ENCODE data around the gene COL7A1.

COL7A1 gene

DNA sequence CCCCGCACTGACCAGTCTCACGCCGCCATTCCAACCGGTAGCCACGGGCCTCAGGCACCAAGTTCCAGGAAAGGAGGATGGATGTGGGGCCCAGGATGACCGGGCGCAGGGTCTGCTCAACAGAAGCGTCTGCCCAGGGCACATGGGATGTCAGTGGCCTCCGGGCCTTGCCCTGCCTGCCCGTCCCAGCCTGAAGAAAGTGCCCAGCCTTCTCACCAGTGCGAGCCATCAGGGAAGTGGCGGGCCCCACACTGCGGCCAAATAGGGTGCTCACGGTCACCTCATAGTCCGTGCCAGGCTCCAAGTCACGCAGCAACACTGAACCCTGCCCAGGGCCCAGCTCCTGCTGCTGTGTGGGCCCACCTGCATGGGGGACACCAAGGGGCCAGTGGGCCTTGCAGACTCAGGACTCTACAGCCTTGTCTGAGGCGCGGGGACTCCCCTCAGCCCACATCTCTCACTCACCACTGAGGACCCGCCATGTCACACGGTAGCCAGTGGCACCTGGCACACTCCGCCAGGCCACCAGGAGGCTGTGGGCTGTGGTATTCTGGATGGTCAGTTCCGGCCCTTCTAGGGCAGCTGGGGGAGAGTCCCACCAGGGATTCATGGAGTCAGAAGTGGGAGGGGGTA is 3.1 kb downstream of the COL7A1 start:
- peaks cover 4% of the 10 kb centered on the region for H3K36me3 Mint-ChIP-seq (ENCODE audit: low read depth)
- H3K27ac Mint-ChIP-seq, result no peak overlapping the region
- TF ChIP-seq, protein P1, sequence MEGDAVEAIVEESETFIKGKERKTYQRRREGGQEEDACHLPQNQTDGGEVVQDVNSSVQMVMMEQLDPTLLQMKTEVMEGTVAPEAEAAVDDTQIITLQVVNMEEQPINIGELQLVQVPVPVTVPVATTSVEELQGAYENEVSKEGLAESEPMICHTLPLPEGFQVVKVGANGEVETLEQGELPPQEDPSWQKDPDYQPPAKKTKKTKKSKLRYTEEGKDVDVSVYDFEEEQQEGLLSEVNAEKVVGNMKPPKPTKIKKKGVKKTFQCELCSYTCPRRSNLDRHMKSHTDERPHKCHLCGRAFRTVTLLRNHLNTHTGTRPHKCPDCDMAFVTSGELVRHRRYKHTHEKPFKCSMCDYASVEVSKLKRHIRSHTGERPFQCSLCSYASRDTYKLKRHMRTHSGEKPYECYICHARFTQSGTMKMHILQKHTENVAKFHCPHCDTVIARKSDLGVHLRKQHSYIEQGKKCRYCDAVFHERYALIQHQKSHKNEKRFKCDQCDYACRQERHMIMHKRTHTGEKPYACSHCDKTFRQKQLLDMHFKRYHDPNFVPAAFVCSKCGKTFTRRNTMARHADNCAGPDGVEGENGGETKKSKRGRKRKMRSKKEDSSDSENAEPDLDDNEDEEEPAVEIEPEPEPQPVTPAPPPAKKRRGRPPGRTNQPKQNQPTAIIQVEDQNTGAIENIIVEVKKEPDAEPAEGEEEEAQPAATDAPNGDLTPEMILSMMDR (IDR thresholded peaks at IDR 0.05), result no peak
- H3K27me3 Mint-ChIP-seq (ENCODE audit: low read depth, poor library complexity), result no peaks in the 10 kb centered on the region
- DNase-seq, result no peak
- peaks cover 43% of the 10 kb centered on the region for H3K4me1 Mint-ChIP-seq
- no peaks in the 10 kb centered on the region for H3K9me3 Mint-ChIP-seq
- no peak overlapping the region for H3K4me3 Mint-ChIP-seq

DNA sequence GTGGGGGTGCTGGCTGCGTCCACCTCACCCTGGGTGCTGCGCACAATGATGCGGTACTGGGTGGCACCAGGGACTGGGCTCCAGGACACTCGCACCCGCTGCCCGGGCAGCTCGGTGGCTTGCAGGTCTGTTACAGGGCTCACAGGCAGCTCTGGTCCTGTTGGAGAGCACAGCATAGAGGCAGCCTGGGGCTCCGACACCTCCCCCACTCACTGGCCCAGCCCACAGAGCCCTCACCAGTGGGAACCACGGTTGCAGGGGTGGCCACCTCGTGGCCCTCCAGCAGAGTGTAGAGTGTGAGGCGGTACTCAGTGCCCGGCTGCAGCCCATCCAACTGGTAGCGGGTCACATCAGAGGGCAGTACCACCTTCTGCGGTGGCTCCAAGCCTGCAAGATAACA is 3.7 kb downstream of the COL7A1 start:
- TF ChIP-seq, protein P1 (IDR thresholded peaks at IDR 0.05), result no peak
- peaks cover 40% of the 10 kb centered on the region for H3K4me1 Mint-ChIP-seq
- H3K27me3 Mint-ChIP-seq (ENCODE audit: low read depth, poor library complexity), result no peaks in the 10 kb centered on the region
- H3K27ac Mint-ChIP-seq, result no peak overlapping the region
- no peaks in the 10 kb centered on the region for H3K9me3 Mint-ChIP-seq
- no peak overlapping the region for H3K4me3 Mint-ChIP-seq
- DNase-seq, result no peak
- H3K36me3 Mint-ChIP-seq (ENCODE audit: low read depth), result peaks cover 4% of the 10 kb centered on the region

DNA sequence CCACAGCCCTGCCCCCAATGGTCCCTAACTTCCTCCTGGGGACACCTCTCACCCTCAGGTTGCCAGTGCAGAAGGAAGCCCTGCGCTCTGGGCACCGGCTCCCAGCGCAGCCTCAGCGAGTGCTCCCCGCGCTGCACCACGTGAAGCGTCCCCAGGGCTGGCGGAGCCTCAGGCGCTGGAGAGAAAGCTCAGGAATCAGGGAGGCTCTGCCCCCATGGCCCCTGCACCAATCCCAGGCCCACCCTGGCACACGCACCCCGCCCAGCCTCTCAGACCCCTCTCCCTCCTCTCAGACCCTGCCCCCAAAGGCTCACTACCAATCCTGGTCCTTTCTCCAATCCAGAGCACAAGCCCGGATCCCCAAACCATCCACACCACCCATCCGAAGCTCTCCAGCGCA is 6.9 kb downstream of the COL7A1 start:
- no peaks in the 10 kb centered on the region for H3K9me3 Mint-ChIP-seq
- H3K36me3 Mint-ChIP-seq (ENCODE audit: low read depth), result peaks cover 4% of the 10 kb centered on the region
- peaks cover 27% of the 10 kb centered on the region for H3K4me1 Mint-ChIP-seq
- no peaks in the 10 kb centered on the region for H3K27me3 Mint-ChIP-seq (ENCODE audit: low read depth, poor library complexity)
- H3K4me3 Mint-ChIP-seq, result no peak overlapping the region
- H3K27ac Mint-ChIP-seq, result no peak overlapping the region
- TF ChIP-seq, protein P1 (IDR thresholded peaks at IDR 0.05), result no peak
- DNase-seq, result no peak

DNA sequence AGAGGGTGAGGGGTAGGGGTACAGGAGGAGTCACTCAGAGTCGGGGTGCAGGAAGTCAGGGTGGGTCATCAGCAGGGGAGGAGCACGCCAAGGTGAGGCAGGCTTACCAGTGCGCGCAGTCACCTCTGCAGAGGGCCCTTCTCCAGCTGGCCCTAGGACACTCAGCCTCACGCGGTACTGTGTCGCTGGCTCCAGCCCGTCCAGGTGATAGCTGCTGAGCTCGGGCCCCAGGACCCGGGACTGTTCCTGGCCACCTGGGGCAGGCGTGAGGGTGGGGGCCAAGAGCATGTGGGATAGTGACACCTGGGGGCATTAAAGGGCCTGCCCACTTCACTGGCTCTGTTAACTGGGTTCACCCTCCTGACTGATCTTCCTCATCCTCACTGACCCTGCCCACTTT is 7.4 kb downstream of the COL7A1 start:
- Mint-ChIP-seq H3K27me3 (ENCODE audit: low read depth, poor library complexity) (no peaks in the 10 kb centered on the region), H3K36me3 (ENCODE audit: low read depth) (peaks cover 4% of the 10 kb centered on the region), H3K4me3 (no peak overlapping the region), H3K27ac (no peak overlapping the region), H3K9me3 (no peaks in the 10 kb centered on the region), H3K4me1 (peaks cover 22% of the 10 kb centered on the region)
- no peak for DNase-seq
- TF ChIP-seq, protein P1 (IDR thresholded peaks at IDR 0.05), result no peak

DNA sequence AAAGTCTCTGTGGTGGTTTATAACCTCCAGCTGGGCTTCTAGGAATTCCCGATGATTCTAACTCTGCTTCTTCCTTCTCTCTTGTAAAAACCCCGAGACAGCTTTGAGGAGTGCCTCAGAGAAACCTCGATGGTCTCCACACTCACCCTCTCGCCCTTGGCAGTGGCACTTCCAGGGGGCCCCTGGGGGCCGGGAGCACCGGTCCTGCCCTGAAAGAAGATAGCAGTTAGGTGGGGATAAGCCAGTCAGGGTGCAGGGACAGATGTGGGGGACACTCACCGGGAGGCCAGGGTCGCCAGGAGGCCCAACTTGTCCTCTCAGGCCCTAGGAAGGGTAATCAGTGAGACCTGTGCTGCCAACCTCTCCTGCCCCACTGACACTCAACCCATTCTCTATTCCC is 9.7 kb downstream of the COL7A1 start:
- TF ChIP-seq, protein P1 (IDR thresholded peaks at IDR 0.05), result no peak
- H3K27ac Mint-ChIP-seq, result peak overlapping the region; percentile 63
- no peaks in the 10 kb centered on the region for H3K27me3 Mint-ChIP-seq (ENCODE audit: low read depth, poor library complexity)
- H3K9me3 Mint-ChIP-seq, result no peaks in the 10 kb centered on the region
- H3K36me3 Mint-ChIP-seq (ENCODE audit: low read depth), result no peaks in the 10 kb centered on the region
- H3K4me1 Mint-ChIP-seq, result peaks cover 15% of the 10 kb centered on the region
- no peak for DNase-seq
- H3K4me3 Mint-ChIP-seq, result no peak overlapping the region

DNA sequence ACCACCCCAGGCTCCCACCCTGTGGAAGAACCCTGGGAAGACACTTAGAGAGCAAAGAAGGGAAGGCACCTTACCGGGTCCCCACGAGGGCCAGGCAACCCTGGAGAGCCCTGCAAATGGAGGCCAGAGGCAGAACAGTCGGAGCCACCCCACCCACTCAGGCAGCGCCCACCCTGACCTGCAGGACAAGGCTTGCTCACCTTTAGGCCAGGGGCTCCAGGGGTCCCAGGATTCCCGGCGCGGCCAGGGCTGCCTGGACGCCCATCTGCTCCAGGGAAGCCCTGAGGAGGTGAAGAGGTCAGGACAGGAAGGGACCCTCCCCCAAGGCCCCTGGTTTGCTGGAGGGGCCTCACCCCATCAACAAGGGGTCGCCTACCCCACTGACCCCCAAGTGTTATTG is 10.3 kb downstream of the COL7A1 start:
- peaks cover 13% of the 10 kb centered on the region for H3K4me1 Mint-ChIP-seq
- peak overlapping the region; percentile 91 for H3K27ac Mint-ChIP-seq
- no peaks in the 10 kb centered on the region for H3K36me3 Mint-ChIP-seq (ENCODE audit: low read depth)
- H3K27me3 Mint-ChIP-seq (ENCODE audit: low read depth, poor library complexity), result no peaks in the 10 kb centered on the region
- H3K4me3 Mint-ChIP-seq, result no peak overlapping the region
- no peaks in the 10 kb centered on the region for H3K9me3 Mint-ChIP-seq
- no peak for DNase-seq
- TF ChIP-seq, protein P1 (IDR thresholded peaks at IDR 0.05), result no peak
